Stimulated activated CD8-positive, alpha-beta memory T cell treated with anti-CD3 and anti-CD28 coated beads, Interleukin-2, amount 100 ng/mL, for 1 hour (primary cell): ENCODE measurements around the gene GOLGA8G.
"Not testable (repeated sequence)": the region's sequence is repeated elsewhere in the genome, so short reads cannot be mapped to it uniquely, and the experiment has no call there.

Source experiments
- DNase-seq, 2 donors: peaks; one replicate each; pipeline ENCODE4 v3.0.0-alpha.2; 2020; ENCODE audit warnings: low read depth in 2 of 2

GOLGA8G gene, protein sequence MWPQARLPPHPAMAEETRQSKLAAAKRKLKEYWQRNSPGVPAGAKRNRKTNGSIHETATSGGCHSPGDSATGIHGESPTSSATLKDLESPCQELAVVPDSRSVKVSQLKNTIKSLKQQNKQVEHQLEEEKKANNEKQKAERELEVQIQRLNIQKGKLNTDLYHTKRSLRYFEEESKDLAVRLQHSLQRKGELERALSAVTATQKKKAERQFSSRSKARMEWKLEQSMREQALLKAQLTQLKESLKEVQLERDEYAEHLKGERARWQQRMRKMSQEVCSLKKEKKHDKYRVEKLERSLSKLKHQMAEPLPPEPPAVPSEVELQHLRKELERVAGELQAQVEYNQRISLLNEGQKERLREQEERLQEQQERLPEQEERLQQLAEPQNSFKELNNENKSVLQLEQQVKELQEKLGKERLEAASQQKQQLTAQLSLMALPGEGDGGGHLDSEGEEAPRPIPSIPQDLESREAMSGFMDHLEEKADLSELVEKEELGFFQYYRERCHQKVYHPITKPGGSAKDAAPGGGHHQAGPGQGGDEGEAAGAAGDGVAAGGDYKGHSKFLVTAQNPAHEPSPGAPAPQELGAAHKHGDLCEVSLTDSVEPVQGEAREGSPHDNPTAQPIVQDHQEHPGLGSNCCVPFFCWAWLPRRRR

DNA sequence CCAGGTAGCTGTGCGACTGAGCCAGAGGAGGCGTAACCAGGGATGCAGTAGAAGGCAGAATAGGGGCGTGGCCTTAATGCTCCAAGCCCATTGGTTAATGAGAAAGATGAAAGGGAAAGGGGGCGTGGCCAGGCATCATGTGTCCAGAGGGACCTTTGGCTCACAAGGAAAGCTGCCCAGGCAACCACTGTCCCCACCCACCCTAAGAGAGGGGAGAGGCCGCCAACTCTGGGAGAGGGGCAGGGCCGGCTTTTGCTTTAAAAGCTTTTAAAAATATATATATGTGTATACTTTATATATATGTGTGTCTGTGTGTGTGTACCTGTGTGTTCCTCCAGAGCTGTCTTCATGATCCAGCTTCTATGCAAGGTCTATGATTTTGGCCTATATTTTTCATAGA is at the start of gene GOLGA8G:
Gene GOLGA8G (minus strand): TSS at position 18 of the 400 bp plus-strand sequence. CDS start 62 bp downstream, outside the sequence.
- DNase-seq, result not testable (repeated sequence)

DNA sequence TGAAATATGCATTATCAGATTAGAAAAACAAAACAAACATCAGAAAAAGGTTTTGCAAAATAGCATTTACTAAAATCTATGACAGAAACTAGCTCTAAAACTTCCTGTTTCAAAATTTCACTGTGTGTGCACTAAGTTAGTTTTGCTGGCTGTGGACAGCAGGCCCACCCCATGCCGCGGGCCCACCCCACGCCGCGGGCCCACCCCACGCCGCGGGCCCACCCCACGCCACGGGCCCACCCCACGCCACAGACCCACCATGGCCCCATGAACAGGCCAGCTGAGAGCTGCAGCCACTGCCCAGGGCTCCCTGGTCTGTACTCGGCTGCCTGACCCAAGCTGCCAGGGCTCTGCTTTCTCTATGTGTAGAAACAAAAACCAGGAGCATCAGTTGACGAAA is 40.6 kb upstream of the GOLGA8G start:
- not testable (repeated sequence) for DNase-seq

DNA sequence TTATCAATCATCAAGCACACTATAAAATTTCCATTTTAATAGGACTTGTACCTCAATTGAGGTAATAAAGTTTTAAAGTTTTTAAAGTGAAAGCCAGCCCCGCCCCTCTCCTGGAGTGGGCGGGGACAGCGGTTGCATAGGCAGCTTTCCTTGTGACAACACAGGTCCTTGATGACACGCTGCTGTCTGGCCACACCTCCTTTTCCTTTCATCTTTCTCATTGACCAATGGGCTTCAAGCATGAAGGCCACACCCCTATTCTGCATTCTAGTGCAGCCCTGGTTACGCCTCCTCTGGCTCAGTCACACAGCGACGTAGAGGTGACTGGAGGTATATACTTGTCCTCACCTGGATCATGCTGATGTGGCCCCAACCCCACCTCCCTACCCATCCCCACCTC is 20.5 kb upstream of the GOLGA8G start, which contains the start of gene GOLGA6L25:
Gene GOLGA6L25 (plus strand): TSS at position 301 of the 400 bp plus-strand sequence. CDS start 61 bp downstream, at position 362.
- DNase-seq, result not testable (repeated sequence)

DNA sequence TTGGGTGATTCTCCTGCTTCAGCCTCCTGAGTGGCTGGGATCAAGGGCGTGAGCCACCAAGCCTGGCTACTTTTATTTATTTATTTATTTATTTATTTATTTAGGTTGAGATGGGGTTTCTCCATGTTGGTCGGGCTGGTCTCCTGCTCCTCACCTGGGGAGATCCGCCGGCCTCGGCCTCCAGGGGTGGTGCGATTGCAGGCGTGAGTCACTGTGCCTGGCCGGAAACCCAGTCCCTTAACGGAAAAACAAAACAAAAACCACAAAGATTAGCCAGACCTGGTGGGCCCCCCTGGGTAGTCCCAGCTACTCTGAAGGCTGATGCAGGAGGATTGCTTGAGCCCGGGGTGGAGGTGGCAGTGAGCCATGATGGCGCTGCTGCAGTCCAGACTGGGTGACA is 17.6 kb downstream of the GOLGA8G start:
- not testable (repeated sequence) for DNase-seq

DNA sequence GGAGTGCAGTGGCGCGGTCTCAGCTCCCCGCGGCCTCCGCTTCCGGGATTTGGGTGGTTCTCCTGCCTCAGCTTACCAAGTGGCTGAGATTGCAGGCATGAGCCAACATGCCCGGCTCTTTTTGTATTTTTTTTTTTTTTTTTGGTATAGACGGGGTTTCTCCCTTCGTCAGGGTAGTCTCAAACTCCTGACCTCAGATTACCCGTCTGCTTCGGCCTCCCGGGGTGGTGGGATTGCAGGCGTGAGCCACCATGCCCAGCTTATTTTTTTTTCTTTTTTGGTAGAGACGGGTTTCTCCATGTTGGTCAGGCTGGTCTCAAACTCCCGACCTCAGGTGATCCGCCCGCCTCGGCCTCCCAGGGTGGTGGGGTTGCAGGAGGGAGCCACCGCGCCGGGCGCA is 18.6 kb downstream of the GOLGA8G start:
- DNase-seq, result not testable (repeated sequence)

DNA sequence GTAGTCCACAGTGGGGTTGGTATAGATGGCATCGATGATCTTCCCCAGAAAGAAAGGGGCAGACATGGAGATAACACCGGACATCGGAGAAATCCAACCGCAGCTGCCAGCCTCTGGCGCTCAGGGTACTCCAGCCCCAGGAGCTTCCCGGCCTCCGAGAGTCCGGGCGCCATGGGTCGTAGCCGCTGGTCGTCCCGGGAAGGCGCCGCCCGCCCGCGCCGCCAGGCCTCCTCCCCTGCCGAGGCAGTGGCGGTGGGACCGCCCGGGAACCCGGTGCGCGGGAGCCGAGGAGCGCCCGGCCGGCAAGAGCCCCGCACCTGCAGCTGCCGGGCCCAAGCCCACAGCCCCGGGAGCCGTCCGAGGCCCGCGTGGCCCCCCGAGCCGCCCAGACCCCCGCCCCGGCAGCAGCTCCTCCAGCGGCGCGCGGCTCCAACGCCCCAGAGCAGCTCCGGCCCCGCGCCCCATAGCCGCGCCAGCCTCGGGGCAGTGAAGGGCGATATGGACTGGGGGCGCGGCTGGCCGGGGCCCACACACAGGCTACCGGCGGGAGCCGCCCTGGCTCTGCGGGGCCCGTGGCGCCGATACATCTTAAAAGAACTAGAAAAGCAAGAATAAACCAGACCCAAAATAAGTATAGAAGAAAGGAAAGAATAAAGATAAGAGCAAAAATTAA is 24.4 kb downstream of the GOLGA8G start:
- DNase-seq, result not testable (repeated sequence)

DNA sequence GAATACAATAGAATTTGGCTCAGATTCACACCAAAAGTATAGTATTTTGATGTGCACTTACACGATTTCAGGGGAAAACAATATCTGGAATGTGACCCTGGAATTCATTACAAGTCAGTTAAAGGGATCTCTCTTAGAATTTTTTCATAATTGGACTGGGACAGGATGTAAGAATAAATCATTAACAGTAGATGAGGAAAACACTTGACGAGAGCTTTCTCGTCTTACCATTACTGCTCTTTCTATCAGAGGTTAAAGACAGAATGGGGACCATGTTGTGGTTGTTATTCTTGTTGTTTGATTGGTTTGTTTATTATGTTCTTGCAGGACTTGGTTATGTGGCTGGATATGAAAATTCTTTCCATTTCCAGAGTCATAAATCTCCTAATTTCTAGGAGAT is 51.4 kb downstream of the GOLGA8G start:
- not testable (repeated sequence) for DNase-seq
